Activated CD4-positive, CD25-positive, alpha-beta regulatory T cell treated with anti-CD3 and anti-CD28 coated beads, Interleukin-2, amount 50 U/mL, for 24 hours (primary cell): ENCODE measurements around the gene ITPRIPL1.
A peak's percentile ranks its signal among the peaks of the same experiment; 100 is the strongest.

Experiments used
- ATAC-seq, 2 donors: fragments of 150-1000 bp; cut with Tn5 transposase; one replicate each; pipeline ENCODE4 v1.10.0; 2021; ENCODE audit warnings: mild to moderate bottlenecking in 1 of 2, moderate library complexity in 1 of 2

Gene ITPRIPL1

GRCh38 chr2:96359866-96360265 lies 34.7 kb downstream of the ITPRIPL1 start:
- ATAC-seq = peak; percentile 79 to 96

DNA sequence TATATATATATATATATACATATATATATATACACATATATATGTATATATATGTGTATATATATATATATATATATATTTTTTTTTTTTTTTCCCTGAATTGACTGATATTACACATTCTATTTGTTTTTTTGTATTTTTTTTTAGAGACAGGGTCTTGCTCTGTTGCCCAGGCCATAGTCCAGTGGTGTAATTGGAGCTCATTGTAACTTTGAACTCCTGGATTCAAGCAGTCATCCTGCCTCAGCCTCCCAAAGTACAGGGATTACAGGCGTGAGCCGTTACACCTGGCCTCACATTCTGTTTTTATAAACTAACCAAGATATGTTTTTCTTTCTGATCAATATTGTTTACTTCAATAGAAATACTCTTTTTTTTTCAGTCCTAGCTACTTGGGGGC lies 36.6 kb downstream of the ITPRIPL1 start:
- ATAC-seq = no peak

GRCh38 chr2:96369186-96369585 lies 44.1 kb downstream of the ITPRIPL1 start:
- no peak for ATAC-seq

DNA sequence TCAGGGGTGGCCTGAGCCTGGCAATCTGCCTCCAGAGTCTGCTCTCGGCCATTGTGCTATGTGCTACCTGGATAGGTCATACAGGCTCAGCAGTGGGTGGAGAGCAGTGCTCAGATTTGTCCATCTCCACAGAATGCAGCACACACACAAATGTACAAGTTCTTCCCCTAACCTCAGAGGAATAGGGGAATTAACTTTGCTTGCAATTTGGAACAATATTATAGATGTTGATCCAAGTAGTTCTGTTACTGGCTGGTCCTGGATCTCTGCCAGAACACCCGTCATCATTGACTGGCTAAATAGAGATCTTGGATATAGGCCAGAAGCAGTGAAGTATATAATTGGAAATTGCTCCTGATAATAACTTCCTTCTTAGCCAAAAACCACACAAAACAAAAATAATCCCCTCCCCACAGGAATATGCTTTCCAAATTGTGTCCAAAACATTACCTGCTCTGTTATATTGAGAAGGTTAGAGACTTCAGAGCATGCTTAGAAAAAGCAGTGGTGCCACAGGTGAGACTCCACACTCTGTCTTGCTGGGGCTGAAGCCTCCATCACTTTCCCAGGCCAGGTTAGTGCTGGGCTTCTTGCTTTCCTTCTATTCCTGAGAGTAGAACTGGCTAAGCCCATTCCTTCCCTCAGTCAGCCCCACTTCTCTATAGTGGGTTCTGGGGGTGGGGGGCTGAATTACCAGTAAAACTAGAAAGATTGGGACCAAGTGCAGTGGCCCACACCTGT lies 49.3 kb downstream of the ITPRIPL1 start:
- no peak for ATAC-seq
